NT2/D1 (cell line): ENCODE results near the gene DOCK10.

Experiments
- SUZ12 ChIP-seq: IDR thresholded peaks from 2 replicates; pipeline ENCODE4 v1.6.1; 2011; ENCODE audit not compliant: insufficient read length, insufficient read depth; ENCODE audit errors: extremely low read depth
- ZNF274 ChIP-seq: IDR thresholded peaks from 2 replicates; pipeline ENCODE4 v1.6.1; 2011; ENCODE audit warnings: mild to moderate bottlenecking, low read depth, low read length

- TF ChIP-seq SUZ12, result no peak
- TF ChIP-seq ZNF274, result no peak
Observed at GRCh38 chr2:224833986-224834385, 208.3 kb downstream of the DOCK10 start.
